ENCODE measurements around the gene RUNX3. TPM values are rescaled to one million over a fixed set of nuclear protein-coding genes. Genes with fewer than 3 reads are reported as not detected.

RUNX3 gene
- total RNA-seq, 2 experiments from 2014 or later = 12.2 to 39.5 TPM

DNA sequence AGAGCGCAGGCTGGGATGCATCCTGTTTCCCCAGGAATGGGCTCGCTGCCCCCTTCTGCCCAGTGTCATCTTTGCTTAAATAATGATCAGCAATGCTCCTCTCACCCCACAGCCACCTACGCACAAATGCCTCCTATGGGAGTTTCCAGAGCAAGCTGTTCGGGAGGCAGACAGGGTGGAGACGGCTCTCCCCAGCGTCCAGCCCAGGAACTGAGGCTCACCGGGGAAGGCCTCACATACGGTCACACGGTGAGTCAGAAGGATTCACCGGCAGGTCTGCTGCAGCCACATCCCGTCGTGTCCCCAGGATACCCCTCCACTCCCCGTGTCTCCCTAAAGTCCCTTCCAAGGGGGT is 40.3 kb upstream of the RUNX3 start:
- H3K4me1 ChIP-seq (ENCODE audit: insufficient read depth, low read length, poor library complexity, severe bottlenecking) = peaks cover 12% of the 10 kb centered on the region
- DNase-seq (ENCODE audit: low spot score) = no peak
- H4K20me1 ChIP-seq (ENCODE audit: insufficient read depth, low read length) = no peaks in the 10 kb centered on the region
- no peaks in the 10 kb centered on the region for H3K9me2 ChIP-seq (ENCODE audit: insufficient read depth, low read length)
- H3K27ac ChIP-seq (ENCODE audit: low read depth, low read length, poor library complexity, severe bottlenecking) = no peak overlapping the region
- no peaks in the 10 kb centered on the region for H3K36me3 ChIP-seq (ENCODE audit: insufficient read depth, low read length)
- intact Hi-C loops (cut with micrococcal nuclease; ENCODE audit: unreplicated experiment) = no loop called here
- POLR2A ChIA-PET = no interaction called here
- H2AFZ ChIP-seq (ENCODE audit: low read length) = no peak overlapping the region
- peaks cover 12% of the 10 kb centered on the region for H3K9me3 ChIP-seq (ENCODE audit: low read length)
- TF ChIP-seq CTCF (conservative IDR thresholded peaks at IDR 0.05; ENCODE audit: low read length) (no peak), EZH2phosphoT487 (IDR thresholded peaks at IDR 0.05; ENCODE audit: borderline replicate concordance, low read depth, low read length) (no peak)
- no peaks in the 10 kb centered on the region for H3K79me2 ChIP-seq (ENCODE audit: insufficient read depth, low read depth, low read length)
- no peak overlapping the region for H3K4me3 ChIP-seq (ENCODE audit: low read depth, low read length, poor library complexity, severe bottlenecking)
- no TSS peak for BruUV-seq (replicated peaks)
- CTCF ChIA-PET (ENCODE audit: unreplicated experiment) = no interaction called here
- H3K4me2 ChIP-seq (ENCODE audit: low read length) = no peak overlapping the region

GRCh38 chr1:24969596-24970398 is 39.7 kb upstream of the RUNX3 start:
- Histone ChIP-seq H3K79me2 (ENCODE audit: insufficient read depth, low read depth, low read length) (no peaks in the 10 kb centered on the region), H3K36me3 (ENCODE audit: insufficient read depth, low read length) (no peaks in the 10 kb centered on the region), H3K4me2 (ENCODE audit: low read length) (no peak overlapping the region), H3K9me3 (ENCODE audit: low read length) (peaks cover 7% of the 10 kb centered on the region), H3K27ac (ENCODE audit: low read depth, low read length, poor library complexity, severe bottlenecking) (no peak overlapping the region), H3K4me3 (ENCODE audit: low read depth, low read length, poor library complexity, severe bottlenecking) (no peak overlapping the region), H2AFZ (ENCODE audit: low read length) (no peak overlapping the region), H3K4me1 (ENCODE audit: insufficient read depth, low read length, poor library complexity, severe bottlenecking) (peaks cover 18% of the 10 kb centered on the region), H3K9me2 (ENCODE audit: insufficient read depth, low read length) (no peaks in the 10 kb centered on the region), H4K20me1 (ENCODE audit: insufficient read depth, low read length) (no peaks in the 10 kb centered on the region)
- no TSS peak for BruUV-seq (replicated peaks)
- TF ChIP-seq CTCF (conservative IDR thresholded peaks at IDR 0.05; ENCODE audit: low read length) (no peak), EZH2phosphoT487 (IDR thresholded peaks at IDR 0.05; ENCODE audit: borderline replicate concordance, low read depth, low read length) (no peak)
- no peak for DNase-seq (ENCODE audit: low spot score)
- intact Hi-C loops (cut with micrococcal nuclease; ENCODE audit: unreplicated experiment) = no loop called here
- CTCF ChIA-PET (ENCODE audit: unreplicated experiment) = interaction anchor here (0.5 kb wide), 1 partner anchor 49 kb away, joined by 4 read pairs; no protein-coding TSS in a partner anchor
- POLR2A ChIA-PET = interaction anchor here (0.6 kb wide), 1 partner anchor 44 kb away, joined by 5 read pairs; no protein-coding TSS in a partner anchor
